ENCODE data around the gene HAUS6. TPM values are rescaled to one million over a fixed set of nuclear protein-coding genes. Genes with fewer than 3 reads are reported as not detected.

HAUS6 gene
- total and polyA plus RNA-seq, 2 of the 8 experiments (the other 6 are each of a cell fraction or from before 2014, with no cell fraction given) = 11.7 to 52.4 TPM

- TF ChIP-seq JUND (IDR thresholded peaks at IDR 0.05; ENCODE audit: low read length) = no peak
Observed at GRCh38 chr9:19050637-19051591, 51.8 kb downstream of the HAUS6 start (continued).
